Osteoblast (primary cell): ENCODE data around the gene ALDH5A1. TPM values are rescaled to one million over a fixed set of nuclear protein-coding genes. Genes with fewer than 3 reads are reported as not detected.

Experiments used
- DNase-seq: peaks from one replicate; pipeline ENCODE4 v3.0.0; 2011; ENCODE audit warnings: low spot score, mixed read lengths; ENCODE audit not compliant: insufficient read length; ENCODE audit errors: missing footprints
- H2AFZ ChIP-seq: 2 replicates; pipeline ENCODE4 v1.6.0; 2011; ENCODE audit warnings: mild to moderate bottlenecking, low read length
- H3K27ac ChIP-seq: 2 replicates; pipeline ENCODE4 v1.5.1; 2011; ENCODE audit warnings: mild to moderate bottlenecking, low read depth, low read length, moderate library complexity
- H3K27me3 ChIP-seq: 2 replicates; pipeline ENCODE4 v1.6.0; 2012; ENCODE audit warnings: mild to moderate bottlenecking, control low read depth, inconsistent platforms, low read length, moderate library complexity; ENCODE audit not compliant: insufficient read depth
- H3K36me3 ChIP-seq: 2 replicates; pipeline ENCODE4 v1.5.1; 2011; ENCODE audit warnings: mild to moderate bottlenecking, low read length, control low read depth, moderate library complexity; ENCODE audit not compliant: insufficient read depth
- H3K4me1 ChIP-seq: 2 replicates; pipeline ENCODE4 v1.5.1; 2011; ENCODE audit warnings: mild to moderate bottlenecking, low read length, control low read depth, moderate library complexity; ENCODE audit not compliant: insufficient read depth
- H3K4me2 ChIP-seq: 2 replicates; pipeline ENCODE4 v1.6.0; 2011; ENCODE audit warnings: mild to moderate bottlenecking, low read length; ENCODE audit not compliant: insufficient read depth
- H3K4me3 ChIP-seq: fragments of 200-600 bp; sonication (generic); 3 replicates; pipeline ENCODE4 v1.5.1; 2012; ENCODE audit warnings: mild to moderate bottlenecking, low read length, inconsistent platforms; ENCODE audit not compliant: insufficient read depth
- H3K79me2 ChIP-seq: 2 replicates; pipeline ENCODE4 v1.6.0; 2012; ENCODE audit warnings: mild to moderate bottlenecking, low read length, control low read depth, inconsistent platforms; ENCODE audit not compliant: insufficient read depth
- H3K9me3 ChIP-seq: 2 replicates; pipeline ENCODE4 v1.5.1; 2011; ENCODE audit warnings: low read depth, low read length, control low read depth
- H4K20me1 ChIP-seq: 2 replicates; pipeline ENCODE4 v1.6.0; 2012; ENCODE audit warnings: mild to moderate bottlenecking, low read length, control low read depth; ENCODE audit not compliant: insufficient read depth
- CTCF ChIP-seq: IDR thresholded peaks from 2 replicates; pipeline ENCODE4 v1.5.1; 2011; ENCODE audit warnings: mild to moderate bottlenecking, low read depth, low read length, moderate library complexity; ENCODE audit errors: extremely low read depth
- total RNA-seq: library from RNA; depleted of rRNA; stranded (reverse); fragments of >200 nt; gene quantifications from 2 replicates; pipeline ENCODE4 v1.2.3, GENCODE V29; 2012

The ALDH5A1 gene
- total RNA-seq, 1 donor: 2.2 TPM

- H3K79me2 ChIP-seq: no peaks in the 10 kb centered on the region
- no peaks in the 10 kb centered on the region for H3K36me3 ChIP-seq
- H3K4me1 ChIP-seq: peaks cover 5% of the 10 kb centered on the region
- no peak overlapping the region for H3K4me2 ChIP-seq
- H2AFZ ChIP-seq: no peak overlapping the region
- no peak for TF ChIP-seq CTCF
- H3K9me3 ChIP-seq: no peaks in the 10 kb centered on the region
- DNase-seq: no peak
- no peaks in the 10 kb centered on the region for H3K27me3 ChIP-seq
- no peaks in the 10 kb centered on the region for H4K20me1 ChIP-seq
- no peak overlapping the region for H3K27ac ChIP-seq
- H3K4me3 ChIP-seq: no peak overlapping the region
Measured at GRCh38 chr6:24477070-24477469, 17.7 kb upstream of the ALDH5A1 start.

GRCh38 chr6:24478903-24479302 is 15.9 kb upstream of the ALDH5A1 start:
- no peaks in the 10 kb centered on the region for H4K20me1 ChIP-seq
- H2AFZ ChIP-seq: no peak overlapping the region
- H3K9me3 ChIP-seq: no peaks in the 10 kb centered on the region
- no peak for DNase-seq
- no peaks in the 10 kb centered on the region for H3K79me2 ChIP-seq
- H3K4me2 ChIP-seq: no peak overlapping the region
- no peak for TF ChIP-seq CTCF
- H3K36me3 ChIP-seq: no peaks in the 10 kb centered on the region
- H3K4me1 ChIP-seq: no peaks in the 10 kb centered on the region
- H3K27ac ChIP-seq: no peak overlapping the region
- H3K27me3 ChIP-seq: no peaks in the 10 kb centered on the region
- no peak overlapping the region for H3K4me3 ChIP-seq

DNA sequence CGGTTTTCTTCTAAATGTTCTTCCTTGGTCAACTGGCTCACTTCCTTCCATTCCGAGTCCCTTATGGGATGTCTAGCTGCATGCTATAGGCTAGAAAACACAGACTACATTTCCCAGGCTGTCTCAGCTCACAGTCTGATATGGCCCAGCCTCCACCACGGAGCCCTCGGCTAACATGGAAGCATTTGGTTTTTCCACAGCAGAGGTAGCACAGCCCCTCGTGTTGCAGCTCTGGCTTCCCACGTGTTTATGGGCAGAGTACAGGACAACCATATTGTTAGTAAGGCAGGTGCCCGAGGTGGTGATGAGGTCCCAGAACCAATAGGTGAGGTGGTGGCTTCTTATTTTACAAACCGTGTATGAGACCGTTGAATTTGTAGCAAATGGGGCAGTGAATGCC is 14.1 kb upstream of the ALDH5A1 start:
- H3K4me1 ChIP-seq: no peaks in the 10 kb centered on the region
- H2AFZ ChIP-seq: no peak overlapping the region
- no peak for TF ChIP-seq CTCF
- no peaks in the 10 kb centered on the region for H3K9me3 ChIP-seq
- no peak overlapping the region for H3K4me3 ChIP-seq
- H3K79me2 ChIP-seq: no peaks in the 10 kb centered on the region
- no peaks in the 10 kb centered on the region for H3K27me3 ChIP-seq
- H4K20me1 ChIP-seq: no peaks in the 10 kb centered on the region
- DNase-seq: no peak
- H3K36me3 ChIP-seq: no peaks in the 10 kb centered on the region
- H3K4me2 ChIP-seq: no peak overlapping the region
- no peak overlapping the region for H3K27ac ChIP-seq

GRCh38 chr6:24481449-24481848 is 13.3 kb upstream of the ALDH5A1 start:
- Histone ChIP-seq H3K4me1 (no peaks in the 10 kb centered on the region), H3K27ac (no peak overlapping the region), H3K4me3 (no peak overlapping the region), H3K9me3 (no peaks in the 10 kb centered on the region), H3K36me3 (no peaks in the 10 kb centered on the region), H2AFZ (no peak overlapping the region), H3K27me3 (no peaks in the 10 kb centered on the region), H3K79me2 (no peaks in the 10 kb centered on the region), H4K20me1 (no peaks in the 10 kb centered on the region), H3K4me2 (no peak overlapping the region)
- peak; percentile 65 for DNase-seq
- no peak for TF ChIP-seq CTCF
